Progenitor cell of endocrine pancreas (in vitro differentiated cells): ENCODE measurements around the gene FGD1. TPM values are rescaled to one million over a fixed set of nuclear protein-coding genes. Genes with fewer than 3 reads are reported as not detected.
A peak's percentile ranks its signal among the peaks of the same experiment; 100 is the strongest.

ENCODE experiments used
- DNase-seq: peaks from one replicate; pipeline ENCODE4 v3.0.0; 2021; ENCODE audit warnings: low spot score; ENCODE audit not compliant: unreplicated experiment
- H3K27ac Mint-ChIP-seq: 2 replicates; pipeline ENCODE4 v1.8.0; 2021; ENCODE audit warnings: mild to moderate bottlenecking, moderate library complexity, mixed read lengths
- H3K27me3 Mint-ChIP-seq: 2 replicates; pipeline ENCODE4 v1.8.0; 2021; ENCODE audit warnings: mixed read lengths
- H3K36me3 Mint-ChIP-seq: 2 replicates; pipeline ENCODE4 v1.8.0; 2022; ENCODE audit warnings: mixed read lengths; ENCODE audit not compliant: insufficient read depth
- H3K4me1 Mint-ChIP-seq: 2 replicates; pipeline ENCODE4 v1.8.0; 2021; ENCODE audit warnings: low read depth, mixed read lengths
- H3K4me3 Mint-ChIP-seq: 2 replicates; pipeline ENCODE4 v1.8.0; 2021; ENCODE audit warnings: low read depth, mild to moderate bottlenecking, moderate library complexity, mixed read lengths
- H3K9me3 Mint-ChIP-seq: 2 replicates; pipeline ENCODE4 v1.8.0; 2021; ENCODE audit warnings: low read depth, mixed read lengths
- total RNA-seq: library from RNA; stranded (reverse); gene quantifications from 2 replicates; pipeline ENCODE4 v1.2.1, GENCODE V29; 2021
- TF ChIP-seq, protein P1 (sequence below): fragments of 200-600 bp; sonication (generic); IDR thresholded peaks from one replicate; pipeline ENCODE4 v1.5.0; 2021; ENCODE audit warnings: antibody characterized with exemption, mild to moderate bottlenecking; ENCODE audit not compliant: unreplicated experiment

The FGD1 gene
- total RNA-seq, 1 donor from 2014 or later: 24.7 TPM

DNA sequence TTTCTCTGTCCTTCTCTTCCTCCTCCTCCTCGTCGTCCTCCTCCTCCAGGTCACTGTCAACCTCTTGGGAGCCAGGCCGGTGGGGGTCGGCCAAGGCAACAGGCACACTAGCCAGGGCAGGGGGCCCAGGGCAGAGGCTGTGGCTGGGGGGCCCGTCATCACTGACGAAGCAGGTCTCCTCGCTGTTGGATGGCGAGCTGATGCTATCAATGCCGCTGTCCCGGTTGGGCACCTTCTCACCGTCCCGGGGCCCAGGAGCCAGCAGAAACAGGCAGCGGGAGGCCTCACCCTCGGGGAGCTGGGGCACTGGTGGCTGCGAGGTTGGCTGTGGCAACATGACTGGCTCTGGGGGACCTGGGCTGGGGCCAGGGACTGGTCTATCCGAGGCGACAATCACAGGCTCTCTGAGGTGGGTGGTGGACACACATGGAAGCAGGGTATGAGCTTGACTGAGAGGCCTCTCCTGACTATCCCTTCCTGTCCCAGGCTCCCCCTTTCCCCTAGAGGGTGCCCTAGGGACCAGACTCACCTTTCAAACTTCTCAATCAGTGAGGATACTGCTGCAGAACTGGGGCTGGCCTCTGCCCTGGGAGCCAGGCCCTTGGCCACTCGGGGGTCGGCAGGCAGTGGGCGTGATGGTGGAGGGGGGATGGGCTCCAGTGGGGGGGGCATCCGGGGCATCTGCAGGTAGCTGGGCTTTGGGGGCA is 25.8 kb downstream of the FGD1 start:
- DNase-seq: no peak
- TF ChIP-seq, protein P1, sequence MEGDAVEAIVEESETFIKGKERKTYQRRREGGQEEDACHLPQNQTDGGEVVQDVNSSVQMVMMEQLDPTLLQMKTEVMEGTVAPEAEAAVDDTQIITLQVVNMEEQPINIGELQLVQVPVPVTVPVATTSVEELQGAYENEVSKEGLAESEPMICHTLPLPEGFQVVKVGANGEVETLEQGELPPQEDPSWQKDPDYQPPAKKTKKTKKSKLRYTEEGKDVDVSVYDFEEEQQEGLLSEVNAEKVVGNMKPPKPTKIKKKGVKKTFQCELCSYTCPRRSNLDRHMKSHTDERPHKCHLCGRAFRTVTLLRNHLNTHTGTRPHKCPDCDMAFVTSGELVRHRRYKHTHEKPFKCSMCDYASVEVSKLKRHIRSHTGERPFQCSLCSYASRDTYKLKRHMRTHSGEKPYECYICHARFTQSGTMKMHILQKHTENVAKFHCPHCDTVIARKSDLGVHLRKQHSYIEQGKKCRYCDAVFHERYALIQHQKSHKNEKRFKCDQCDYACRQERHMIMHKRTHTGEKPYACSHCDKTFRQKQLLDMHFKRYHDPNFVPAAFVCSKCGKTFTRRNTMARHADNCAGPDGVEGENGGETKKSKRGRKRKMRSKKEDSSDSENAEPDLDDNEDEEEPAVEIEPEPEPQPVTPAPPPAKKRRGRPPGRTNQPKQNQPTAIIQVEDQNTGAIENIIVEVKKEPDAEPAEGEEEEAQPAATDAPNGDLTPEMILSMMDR: no peak
- peaks cover 6% of the 10 kb centered on the region for H3K36me3 Mint-ChIP-seq
- H3K9me3 Mint-ChIP-seq: peaks cover 8% of the 10 kb centered on the region
- H3K27me3 Mint-ChIP-seq: no peaks in the 10 kb centered on the region
- H3K4me3 Mint-ChIP-seq: no peak overlapping the region
- no peak overlapping the region for H3K27ac Mint-ChIP-seq
- H3K4me1 Mint-ChIP-seq: no peaks in the 10 kb centered on the region

DNA sequence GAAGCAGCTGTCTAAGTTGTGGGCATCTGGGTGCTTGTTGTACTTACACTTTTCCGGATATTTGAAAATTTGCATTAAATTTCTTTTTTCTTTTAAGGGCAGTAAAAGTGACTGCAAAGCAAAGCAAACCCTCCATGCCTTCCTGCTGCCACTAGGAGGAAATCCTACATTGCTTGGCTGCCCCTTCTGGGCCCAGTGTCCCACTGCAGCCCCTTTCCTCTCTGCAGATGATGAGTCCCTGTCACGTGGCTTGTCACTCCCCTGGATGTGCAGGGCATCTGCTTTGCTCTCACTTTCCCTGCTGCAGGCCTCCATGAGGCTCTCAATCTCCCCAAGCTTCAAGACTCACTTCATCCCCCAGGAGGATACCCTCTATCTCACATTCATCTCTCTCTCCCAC is 43.1 kb downstream of the FGD1 start:
- no peaks in the 10 kb centered on the region for H3K4me1 Mint-ChIP-seq
- TF ChIP-seq, protein P1: peak; percentile 37
- peaks cover 12% of the 10 kb centered on the region for H3K36me3 Mint-ChIP-seq
- no peaks in the 10 kb centered on the region for H3K27me3 Mint-ChIP-seq
- no peak overlapping the region for H3K27ac Mint-ChIP-seq
- peaks cover 7% of the 10 kb centered on the region for H3K9me3 Mint-ChIP-seq
- H3K4me3 Mint-ChIP-seq: no peak overlapping the region
- no peak for DNase-seq

DNA sequence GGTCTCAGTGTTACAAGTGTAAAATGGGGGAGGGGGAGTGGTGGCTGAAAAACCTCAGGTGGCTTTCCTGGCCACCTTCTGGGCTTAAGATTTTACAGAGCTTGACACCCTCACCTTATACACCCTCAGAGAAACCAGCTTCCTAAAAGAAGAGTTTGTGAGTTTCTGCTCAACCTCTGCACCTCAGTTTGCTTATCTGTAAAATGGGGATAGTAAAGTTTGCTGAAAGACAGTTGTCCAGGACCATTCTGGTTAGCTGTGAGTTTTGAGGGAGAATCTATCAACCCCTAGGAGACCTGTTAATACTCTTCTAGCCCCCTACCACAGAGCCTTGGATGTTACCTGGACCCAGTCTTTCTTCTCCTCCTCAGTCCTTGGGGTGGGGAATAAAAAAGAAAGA is 46.1 kb downstream of the FGD1 start:
- Mint-ChIP-seq H3K27ac (no peak overlapping the region), H3K36me3 (peaks cover 15% of the 10 kb centered on the region), H3K4me3 (no peak overlapping the region), H3K27me3 (no peaks in the 10 kb centered on the region), H3K4me1 (no peaks in the 10 kb centered on the region), H3K9me3 (peaks cover 4% of the 10 kb centered on the region)
- TF ChIP-seq, protein P1: no peak
- no peak for DNase-seq

DNA sequence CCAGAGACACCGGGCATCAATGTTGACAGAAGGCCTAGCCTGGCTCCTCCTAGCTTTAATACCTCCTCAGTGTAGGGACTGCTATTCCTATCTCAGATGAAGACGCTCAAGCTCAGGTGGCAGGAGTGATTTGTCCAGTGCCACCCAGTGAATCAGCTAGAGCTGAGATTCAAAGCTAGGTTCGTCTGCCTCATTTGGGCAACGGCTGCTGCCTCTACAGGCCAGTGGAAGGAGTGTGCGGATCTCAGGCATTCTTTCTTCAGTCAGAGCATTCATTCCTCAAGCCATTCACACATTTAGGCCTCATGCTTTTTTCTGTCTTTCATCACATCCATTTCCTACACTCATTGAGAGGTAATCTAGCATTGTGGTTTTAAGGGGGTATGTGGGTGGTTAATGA is 48.6 kb downstream of the FGD1 start:
- DNase-seq: no peak
- TF ChIP-seq, protein P1: peak; percentile 32
- Mint-ChIP-seq H3K27me3 (no peaks in the 10 kb centered on the region), H3K36me3 (peaks cover 13% of the 10 kb centered on the region), H3K4me3 (no peak overlapping the region), H3K9me3 (peaks cover 6% of the 10 kb centered on the region), H3K27ac (no peak overlapping the region), H3K4me1 (no peaks in the 10 kb centered on the region)

DNA sequence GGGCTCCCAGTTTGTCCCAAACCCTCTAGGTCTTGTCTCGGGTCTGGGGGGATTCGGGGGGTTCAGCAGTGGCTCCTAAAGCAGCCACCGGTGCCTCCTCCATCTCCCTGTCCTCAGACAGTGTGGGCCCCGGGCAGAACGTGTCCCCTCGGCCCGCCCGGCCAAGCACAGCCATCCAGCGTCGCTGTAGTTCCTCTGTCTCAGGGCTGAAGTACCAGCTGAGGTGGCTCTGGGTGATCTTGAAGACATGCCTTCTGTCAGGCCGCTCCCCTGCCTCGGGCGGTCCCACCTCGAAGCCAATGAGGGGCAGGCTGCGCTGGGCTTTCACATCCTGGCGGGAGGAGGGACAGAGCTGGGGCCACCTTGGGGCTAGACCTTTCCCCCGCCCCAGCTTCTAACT is 50.0 kb downstream of the FGD1 start:
- no peak for DNase-seq
- no peak overlapping the region for H3K27ac Mint-ChIP-seq
- H3K9me3 Mint-ChIP-seq: peaks cover 16% of the 10 kb centered on the region
- H3K4me3 Mint-ChIP-seq: no peak overlapping the region
- no peaks in the 10 kb centered on the region for H3K27me3 Mint-ChIP-seq
- H3K4me1 Mint-ChIP-seq: peaks cover 10% of the 10 kb centered on the region
- TF ChIP-seq, protein P1: no peak
- H3K36me3 Mint-ChIP-seq: peaks cover 17% of the 10 kb centered on the region
